ENCODE data around the gene MTMR3.

Gene MTMR3

GRCh38 chr22:29917052-29917902, 34.3 kb downstream of the MTMR3 start:
- DNase-seq: no peak

GRCh38 chr22:29925402-29925801, 42.4 kb downstream of the MTMR3 start:
- no peak for DNase-seq

- no peak for DNase-seq
Measured at GRCh38 chr22:29926057-29926456, 43.1 kb downstream of the MTMR3 start.

- DNase-seq: no peak
Measured at GRCh38 chr22:29932136-29932535, 49.2 kb downstream of the MTMR3 start.

- no peak for DNase-seq
Measured at GRCh38 chr22:29933619-29934018, 50.6 kb downstream of the MTMR3 start.

GRCh38 chr22:29934596-29934995, 51.6 kb downstream of the MTMR3 start:
- DNase-seq: no peak

GRCh38 chr22:29936186-29936585, 53.2 kb downstream of the MTMR3 start:
- DNase-seq: no peak

GRCh38 chr22:29937940-29938693, 55.1 kb downstream of the MTMR3 start:
- DNase-seq: no peak

- no peak for DNase-seq
Measured at GRCh38 chr22:29940526-29940925, 57.6 kb downstream of the MTMR3 start.

GRCh38 chr22:29944339-29944738, 61.4 kb downstream of the MTMR3 start:
- DNase-seq: no peak

- DNase-seq: no peak
Measured at GRCh38 chr22:29945435-29945834, 62.5 kb downstream of the MTMR3 start.

- DNase-seq: no peak
Measured at GRCh38 chr22:29946220-29946619, 63.2 kb downstream of the MTMR3 start.

- DNase-seq: no peak
Measured at GRCh38 chr22:29947410-29948384, 64.7 kb downstream of the MTMR3 start.

GRCh38 chr22:29948385-29948769, 65.4 kb downstream of the MTMR3 start:
- no peak for DNase-seq

- no peak for DNase-seq
Measured at GRCh38 chr22:29949872-29950271, 66.9 kb downstream of the MTMR3 start.

- no peak for DNase-seq
Measured at GRCh38 chr22:29951791-29952413, 68.9 kb downstream of the MTMR3 start.

GRCh38 chr22:29954203-29954855, 71.4 kb downstream of the MTMR3 start:
- DNase-seq: no peak

GRCh38 chr22:29956680-29957079, 73.7 kb downstream of the MTMR3 start:
- no peak for DNase-seq

GRCh38 chr22:29958170-29958569, 75.2 kb downstream of the MTMR3 start:
- no peak for DNase-seq

GRCh38 chr22:29964776-29965175, 81.8 kb downstream of the MTMR3 start:
- DNase-seq: no peak

GRCh38 chr22:29967461-29967860, 84.5 kb downstream of the MTMR3 start:
- DNase-seq: no peak

GRCh38 chr22:29971607-29972006, 88.6 kb downstream of the MTMR3 start:
- no peak for DNase-seq
